ENCODE measurements around the gene C1D.

C1D gene

GRCh38 chr2:68032702-68033101 lies 30.1 kb downstream of the C1D start:
- no peak for TF ChIP-seq CTCF (IDR thresholded peaks at IDR 0.05; ENCODE audit: low read length, missing control alignments)
- no peak overlapping the region for H3K4me3 ChIP-seq (replicated peaks; ENCODE audit: low read depth, low read length)
- DNase-seq (ENCODE audit: low read depth), result no peak

- TF ChIP-seq CTCF (IDR thresholded peaks at IDR 0.05; ENCODE audit: low read length, missing control alignments), result peak; percentile 67
- DNase-seq (ENCODE audit: low read depth), result peak; percentile 79
- no peak overlapping the region for H3K4me3 ChIP-seq (replicated peaks; ENCODE audit: low read depth, low read length)
These were observed 31.2 kb downstream of the C1D start for GRCh38 chr2:68031542-68032160.

- H3K4me3 ChIP-seq (replicated peaks; ENCODE audit: low read depth, low read length), result no peak overlapping the region
- TF ChIP-seq CTCF (IDR thresholded peaks at IDR 0.05; ENCODE audit: low read length, missing control alignments), result no peak
- no peak for DNase-seq (ENCODE audit: low read depth)
These were observed 31.8 kb downstream of the C1D start for GRCh38 chr2:68031043-68031442.

GRCh38 chr2:68030529-68030928 lies 32.3 kb downstream of the C1D start:
- H3K4me3 ChIP-seq (replicated peaks; ENCODE audit: low read depth, low read length), result no peak overlapping the region
- no peak for TF ChIP-seq CTCF (IDR thresholded peaks at IDR 0.05; ENCODE audit: low read length, missing control alignments)
- DNase-seq (ENCODE audit: low read depth), result no peak

GRCh38 chr2:68027959-68028358 lies 34.8 kb downstream of the C1D start:
- no peak for TF ChIP-seq CTCF (IDR thresholded peaks at IDR 0.05; ENCODE audit: low read length, missing control alignments)
- no peak for DNase-seq (ENCODE audit: low read depth)
- H3K4me3 ChIP-seq (replicated peaks; ENCODE audit: low read depth, low read length), result no peak overlapping the region

GRCh38 chr2:68024450-68024849 lies 38.4 kb downstream of the C1D start:
- TF ChIP-seq CTCF (IDR thresholded peaks at IDR 0.05; ENCODE audit: low read length, missing control alignments), result no peak
- no peak for DNase-seq (ENCODE audit: low read depth)
- no peak overlapping the region for H3K4me3 ChIP-seq (replicated peaks; ENCODE audit: low read depth, low read length)

- H3K4me3 ChIP-seq (replicated peaks; ENCODE audit: low read depth, low read length), result no peak overlapping the region
- TF ChIP-seq CTCF (IDR thresholded peaks at IDR 0.05; ENCODE audit: low read length, missing control alignments), result no peak
- no peak for DNase-seq (ENCODE audit: low read depth)
These were observed 38.9 kb downstream of the C1D start for GRCh38 chr2:68023904-68024303.

Data from fibroblast of pulmonary artery (primary cell).